Caco-2 (cell line): ENCODE measurements around the gene SLC43A2. TPM values are rescaled to one million over a fixed set of nuclear protein-coding genes. Genes with fewer than 3 reads are reported as not detected.
"Not testable (repeated sequence)": the region's sequence is repeated elsewhere in the genome, so short reads cannot be mapped to it uniquely, and the experiment has no call there.

Experiments
- BruUV-seq: library from RNA; stranded (reverse); fragments of 400-500 nt; replicated peaks from 2 replicates; lab custom pipeline; 2021; lab: Mats Ljungman, UMichigan
- CTCF ChIA-PET: fragments of 300-600 bp; sonication (Branson Sonifier 250); formaldehyde crosslinking; loops from one replicate; lab custom pipeline; 2022; ENCODE audit warnings: antibody characterized with exemption; lab: Charles Lee
- POLR2A ChIA-PET: fragments of 300-600 bp; sonication (Branson Sonifier 250); formaldehyde crosslinking; loops from one replicate; lab custom pipeline; 2022; ENCODE audit warnings: antibody characterized with exemption; lab: Charles Lee
- DNase-seq, 2 experiments: peaks; one replicate each; pipeline versions ENCODE4 v3.0.0 to v3.0.0-alpha.2; 2020 to 2022
- H3K27me3 ChIP-seq: replicated peaks from 2 replicates; pipeline ENCODE4 v1.6.0; 2011; ENCODE audit warnings: low read length; ENCODE audit not compliant: control insufficient read depth, insufficient read depth
- H3K36me3 ChIP-seq: 2 replicates; pipeline ENCODE4 v1.5.1; 2011; ENCODE audit warnings: low read length; ENCODE audit not compliant: control insufficient read depth, insufficient read depth
- H3K4me1 ChIP-seq: fragments of 250-450 bp; sonication (Bioruptor Pico); 2 replicates; pipeline ENCODE4 v1.5.1; 2020; ENCODE audit warnings: mild to moderate bottlenecking
- H3K4me3 ChIP-seq: 2 replicates; pipeline ENCODE4 v1.5.1; 2011; ENCODE audit warnings: low read depth, mild to moderate bottlenecking, control low read depth, low read length
- H3K9me3 ChIP-seq: fragments of 250-450 bp; sonication (Bioruptor Pico); 2 replicates; pipeline ENCODE4 v1.5.1; 2020; ENCODE audit warnings: mild to moderate bottlenecking, moderate library complexity
- H3K27ac Mint-ChIP-seq: one replicate; pipeline ENCODE4 v1.8.0; 2022; ENCODE audit warnings: mixed read lengths; ENCODE audit not compliant: unreplicated experiment
- H3K27me3 Mint-ChIP-seq: one replicate; pipeline ENCODE4 v1.8.0; 2022; ENCODE audit warnings: mixed read lengths; ENCODE audit not compliant: insufficient read depth, unreplicated experiment
- H3K36me3 Mint-ChIP-seq: one replicate; pipeline ENCODE4 v1.8.0; 2022; ENCODE audit warnings: mild to moderate bottlenecking, mixed read lengths; ENCODE audit not compliant: insufficient read depth, unreplicated experiment
- H3K4me1 Mint-ChIP-seq: one replicate; pipeline ENCODE4 v1.8.0; 2022; ENCODE audit warnings: low read depth, mixed read lengths; ENCODE audit not compliant: unreplicated experiment
- H3K4me3 Mint-ChIP-seq: one replicate; pipeline ENCODE4 v1.8.0; 2022; ENCODE audit warnings: mild to moderate bottlenecking, moderate library complexity, mixed read lengths; ENCODE audit not compliant: unreplicated experiment
- H3K9me3 Mint-ChIP-seq: one replicate; pipeline ENCODE4 v1.8.0; 2022; ENCODE audit warnings: mixed read lengths; ENCODE audit not compliant: unreplicated experiment
- intact Hi-C: fragments of 100-400 bp; cut with micrococcal nuclease; formaldehyde crosslinking; loops from one replicate; pipeline ENCODE4 v1.10.0; 2022; ENCODE audit not compliant: unreplicated experiment
- total RNA-seq: library from RNA; stranded (reverse); gene quantifications from 2 replicates; pipeline ENCODE4 v1.2.3, GENCODE V29; 2022
- TF ChIP-seq, protein P1 (sequence below), 2 experiments: fragments of 200-600 bp in 1 of 2; IDR thresholded peaks; 1 replicate in 1 of 2; 2 replicates in 1 of 2; pipeline versions ENCODE4 v1.5.1 to v1.8.0; 2011 to 2022; ENCODE audit warnings: antibody characterized with exemption in 1 of 2, control low read depth in 1 of 2, inconsistent platforms in 1 of 2, low read depth in 1 of 2, low read length in 1 of 2, mild to moderate bottlenecking in 1 of 2, moderate library complexity in 1 of 2; ENCODE audit not compliant: insufficient read depth in 1 of 2, severe bottlenecking in 1 of 2, unreplicated experiment in 1 of 2

SLC43A2 gene
- total RNA-seq, 1 experiment from 2014 or later, result 33.9 TPM

- BruUV-seq, result no TSS peak
- Mint-ChIP-seq H3K4me1 (no peaks in the 10 kb centered on the region), H3K27me3 (no peaks in the 10 kb centered on the region), H3K9me3 (no peaks in the 10 kb centered on the region), H3K4me3 (no peak overlapping the region), H3K27ac (no peak overlapping the region), H3K36me3 (peaks cover 100% of the 10 kb centered on the region)
- ChIA-PET CTCF (no interaction called here), POLR2A (no interaction called here)
- Histone ChIP-seq H3K4me1 (no peaks in the 10 kb centered on the region), H3K4me3 (no peak overlapping the region), H3K27me3 (no peaks in the 10 kb centered on the region), H3K9me3 (no peaks in the 10 kb centered on the region), H3K36me3 (peaks cover 24% of the 10 kb centered on the region)
- DNase-seq, result no peak
- TF ChIP-seq, protein P1, sequence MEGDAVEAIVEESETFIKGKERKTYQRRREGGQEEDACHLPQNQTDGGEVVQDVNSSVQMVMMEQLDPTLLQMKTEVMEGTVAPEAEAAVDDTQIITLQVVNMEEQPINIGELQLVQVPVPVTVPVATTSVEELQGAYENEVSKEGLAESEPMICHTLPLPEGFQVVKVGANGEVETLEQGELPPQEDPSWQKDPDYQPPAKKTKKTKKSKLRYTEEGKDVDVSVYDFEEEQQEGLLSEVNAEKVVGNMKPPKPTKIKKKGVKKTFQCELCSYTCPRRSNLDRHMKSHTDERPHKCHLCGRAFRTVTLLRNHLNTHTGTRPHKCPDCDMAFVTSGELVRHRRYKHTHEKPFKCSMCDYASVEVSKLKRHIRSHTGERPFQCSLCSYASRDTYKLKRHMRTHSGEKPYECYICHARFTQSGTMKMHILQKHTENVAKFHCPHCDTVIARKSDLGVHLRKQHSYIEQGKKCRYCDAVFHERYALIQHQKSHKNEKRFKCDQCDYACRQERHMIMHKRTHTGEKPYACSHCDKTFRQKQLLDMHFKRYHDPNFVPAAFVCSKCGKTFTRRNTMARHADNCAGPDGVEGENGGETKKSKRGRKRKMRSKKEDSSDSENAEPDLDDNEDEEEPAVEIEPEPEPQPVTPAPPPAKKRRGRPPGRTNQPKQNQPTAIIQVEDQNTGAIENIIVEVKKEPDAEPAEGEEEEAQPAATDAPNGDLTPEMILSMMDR (IDR thresholded peaks at IDR 0.05; ENCODE audit: insufficient read depth in 1 of 2, low read depth in 1 of 2, low read length in 1 of 2, severe bottlenecking in 1 of 2, unreplicated experiment in 1 of 2), result no peak
- intact Hi-C loops, result no loop called here
These were observed 29.5 kb upstream of the SLC43A2 start for GRCh38 chr17:1658100-1658499.

- H3K36me3 Mint-ChIP-seq, result peaks cover 89% of the 10 kb centered on the region
- H3K27ac Mint-ChIP-seq, result no peak overlapping the region
- H3K4me3 Mint-ChIP-seq, result no peak overlapping the region
- no peaks in the 10 kb centered on the region for H3K27me3 ChIP-seq
- H3K36me3 ChIP-seq, result peaks cover 28% of the 10 kb centered on the region
- H3K9me3 Mint-ChIP-seq, result no peaks in the 10 kb centered on the region
- H3K9me3 ChIP-seq, result no peaks in the 10 kb centered on the region
- H3K27me3 Mint-ChIP-seq, result no peaks in the 10 kb centered on the region
- TF ChIP-seq, protein P1 (IDR thresholded peaks at IDR 0.05; ENCODE audit: insufficient read depth in 1 of 2, low read depth in 1 of 2, low read length in 1 of 2, severe bottlenecking in 1 of 2, unreplicated experiment in 1 of 2), result no peak
- intact Hi-C loops, result no loop called here
- no peak overlapping the region for H3K4me3 ChIP-seq
- peaks cover 6% of the 10 kb centered on the region for H3K4me1 Mint-ChIP-seq
- ChIA-PET POLR2A (no interaction called here), CTCF (no interaction called here)
- peaks cover 5% of the 10 kb centered on the region; the same call in 1 of the 2 replicates for H3K4me1 ChIP-seq
- no TSS peak for BruUV-seq
- DNase-seq, result no peak
These were observed 25.1 kb upstream of the SLC43A2 start for GRCh38 chr17:1653735-1654134.

DNA sequence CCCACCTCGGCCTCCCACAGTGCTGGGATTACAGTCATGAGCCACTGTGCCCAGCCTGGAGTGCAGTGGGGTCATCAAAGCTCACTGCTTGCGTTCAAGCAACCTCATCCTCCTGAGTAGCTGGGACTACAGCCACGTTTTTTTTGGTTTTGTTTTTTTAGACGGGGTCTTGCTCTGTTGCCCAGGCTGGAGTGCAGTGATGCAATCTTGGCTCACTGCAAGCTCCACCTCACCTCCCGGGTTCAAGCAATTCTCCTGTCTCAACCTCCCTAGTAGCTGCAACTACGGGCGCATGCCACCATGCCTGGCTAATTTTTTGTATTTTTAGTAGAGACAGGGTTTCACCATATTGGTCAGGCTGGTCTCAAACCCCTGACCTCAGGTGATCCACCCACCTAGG lies 24.2 kb upstream of the SLC43A2 start:
- H3K27me3 ChIP-seq, H3K4me3 Mint-ChIP-seq, DNase-seq, H3K27me3 Mint-ChIP-seq, H3K9me3 ChIP-seq, POLR2A ChIA-PET, H3K4me1 ChIP-seq, H3K4me3 ChIP-seq, intact Hi-C loops, H3K4me1 Mint-ChIP-seq, BruUV-seq, H3K9me3 Mint-ChIP-seq: not testable (repeated sequence)
- Mint-ChIP-seq H3K36me3 (peaks cover 79% of the 10 kb centered on the region), H3K27ac (peak overlapping the region; percentile 22)
- CTCF ChIA-PET, result interaction anchor here (1.1 kb wide), 1 partner anchor 78 kb away, joined by 3 read pairs; no protein-coding TSS in a partner anchor
- H3K36me3 ChIP-seq, result peaks cover 24% of the 10 kb centered on the region

- Mint-ChIP-seq H3K27me3 (no peaks in the 10 kb centered on the region), H3K27ac (no peak overlapping the region), H3K36me3 (peaks cover 66% of the 10 kb centered on the region), H3K4me3 (no peak overlapping the region), H3K4me1 (peaks cover 6% of the 10 kb centered on the region), H3K9me3 (no peaks in the 10 kb centered on the region)
- ChIA-PET POLR2A (no interaction called here), CTCF (no interaction called here)
- no peaks in the 10 kb centered on the region for H3K27me3 ChIP-seq
- H3K4me1 ChIP-seq, result peaks cover 8% of the 10 kb centered on the region; the same call in 1 of the 2 replicates
- no peak for DNase-seq
- no peaks in the 10 kb centered on the region for H3K9me3 ChIP-seq
- TF ChIP-seq, protein P1 (IDR thresholded peaks at IDR 0.05; ENCODE audit: insufficient read depth in 1 of 2, low read depth in 1 of 2, low read length in 1 of 2, severe bottlenecking in 1 of 2, unreplicated experiment in 1 of 2), result no peak
- intact Hi-C loops, result no loop called here
- peaks cover 24% of the 10 kb centered on the region for H3K36me3 ChIP-seq
- no peak overlapping the region for H3K4me3 ChIP-seq
- no TSS peak for BruUV-seq
These were observed 22.9 kb upstream of the SLC43A2 start for GRCh38 chr17:1651559-1651844.
